ENCODE data around the gene MCHR1. TPM values are rescaled to one million over a fixed set of nuclear protein-coding genes. Genes with fewer than 3 reads are reported as not detected.

MCHR1 gene
- total and polyA plus RNA-seq, 2 of the 4 experiments (the other 2 are of a cell fraction) = 1.4 to 3.2 TPM

DNA sequence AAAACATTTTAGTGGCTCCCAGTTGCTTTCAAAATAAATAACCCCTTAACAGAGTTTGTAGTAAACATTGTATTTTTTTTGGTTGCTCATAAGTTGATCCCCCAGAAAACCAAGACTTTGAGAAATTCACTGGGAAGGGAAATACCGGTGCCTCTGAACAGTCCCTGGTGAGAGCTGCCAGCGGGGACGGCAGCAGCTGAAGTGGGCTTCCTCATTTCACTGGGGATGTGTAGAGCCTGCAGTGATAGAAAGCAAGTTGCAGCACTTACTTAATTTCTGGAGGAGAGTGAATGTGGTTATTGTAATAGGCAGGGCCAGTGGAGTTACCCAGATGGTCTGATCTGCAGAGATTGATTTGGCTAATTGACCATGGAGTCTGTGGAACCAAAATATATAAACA, 18.6 kb upstream of the MCHR1 start:
- Histone ChIP-seq H2BK15ac (ENCODE audit: low read depth, low read length) (no peak overlapping the region), H3K23ac (ENCODE audit: low read depth, low read length) (no peak overlapping the region), H3K9me3 (ENCODE audit: control insufficient read depth, insufficient read depth, low read length) (no peaks in the 10 kb centered on the region), H3K18ac (ENCODE audit: low read depth, low read length) (no peak overlapping the region), H3K27me3 (ENCODE audit: control insufficient read depth, insufficient read depth, low read length) (no peaks in the 10 kb centered on the region), H2BK20ac (ENCODE audit: low read depth, low read length) (no peak overlapping the region), H2AFZ (replicated peaks; ENCODE audit: low read length, poor library complexity) (no peak overlapping the region), H3K14ac (replicated peaks; ENCODE audit: low read depth, low read length) (no peak overlapping the region), H4K91ac (ENCODE audit: insufficient read depth, low read depth, low read length) (no peak overlapping the region), H3K27ac (ENCODE audit: insufficient read depth, low read length) (no peak overlapping the region), H3K4ac (ENCODE audit: low read depth, low read length) (no peak overlapping the region), H3K9me1 (ENCODE audit: insufficient read depth, low read length) (peaks cover 4% of the 10 kb centered on the region; the same call in 1 of the 2 replicates), H3K79me1 (ENCODE audit: low read depth in 1 of 2, low read length in 2 of 2) (no peaks in the 10 kb centered on the region), H4K20me1 (ENCODE audit: insufficient read depth, low read length) (no peaks in the 10 kb centered on the region), H3K9ac (ENCODE audit: low read depth, low read length) (no peak overlapping the region), H3K56ac (ENCODE audit: extremely low read depth, insufficient read depth, low read length) (no peak overlapping the region), H2BK120ac (ENCODE audit: low read depth, low read length) (no peak overlapping the region), H4K8ac (ENCODE audit: low read depth in 2 of 2, low read length in 2 of 2) (no peak overlapping the region), H2AK9ac (replicated peaks; ENCODE audit: low read depth, low read length, poor library complexity) (no peak overlapping the region), H3K4me1 (ENCODE audit: control insufficient read depth, insufficient read depth, low read length) (peaks cover 9% of the 10 kb centered on the region), H2AK5ac (ENCODE audit: low read depth, low read length) (no peak overlapping the region), H3K4me2 (ENCODE audit: low read depth, low read length) (no peak overlapping the region), H3K4me3 (ENCODE audit: insufficient read depth, low read depth, low read length) (no peak overlapping the region), H4K5ac (ENCODE audit: low read depth, low read length) (no peak overlapping the region), H2BK5ac (ENCODE audit: low read depth, low read length, poor library complexity, severe bottlenecking) (no peak overlapping the region), H3K36me3 (ENCODE audit: control insufficient read depth, insufficient read depth, low read length) (no peaks in the 10 kb centered on the region)
- ChIA-PET POLR2A (ENCODE audit: unreplicated experiment) (no interaction called here), CTCF (no interaction called here)
- in situ Hi-C loops (cut with MboI; ENCODE audit: low sequenced_read_pairs) (no loop called here), dilution Hi-C loops (cut with HindIII; ENCODE audit: low sequenced_read_pairs, unreplicated experiment) (no loop called here), intact Hi-C loops (cut with micrococcal nuclease) (no loop called here)
- no peak for DNase-seq
- 86% methylated on average over 2 of the region's 3 CpGs; no CpG with 5 or more reads in 1 of the 2 experiments for WGBS, 2 experiments (ENCODE audit: extremely low coverage in 2 of 2, insufficient read length in 1 of 2)
- TF ChIP-seq MAFK (IDR thresholded peaks at IDR 0.05; ENCODE audit: low read depth, low read length) = no peak
- no peak for TF ChIP-seq FOS (IDR thresholded peaks at IDR 0.05; ENCODE audit: low read depth, low read length)
- TF ChIP-seq SMC3 (IDR thresholded peaks at IDR 0.05; ENCODE audit: low read depth, low read length) = no peak
- TF ChIP-seq CTCF (conservative IDR thresholded peaks at IDR 0.05; ENCODE audit: low read depth, low read length) = no peak
- TF ChIP-seq RCOR1 (IDR thresholded peaks at IDR 0.05; ENCODE audit: insufficient replicate concordance, low read length) = no peak
- TF ChIP-seq POLR2A (IDR thresholded peaks at IDR 0.05; ENCODE audit: low read depth, low read length) = no peak
- no peak for TF ChIP-seq NFE2L2 (IDR thresholded peaks at IDR 0.05; ENCODE audit: low read depth, low read length)
- no peak for TF ChIP-seq MXI1 (IDR thresholded peaks at IDR 0.05; ENCODE audit: borderline replicate concordance, low read depth, low read length)
- TF ChIP-seq BHLHE40 (IDR thresholded peaks at IDR 0.05; ENCODE audit: low read depth, low read length) = no peak
- TF ChIP-seq ELK1 (IDR thresholded peaks at IDR 0.05; ENCODE audit: borderline replicate concordance, low read depth, low read length) = no peak
- TF ChIP-seq CEBPB (IDR thresholded peaks at IDR 0.05; ENCODE audit: low read depth, low read length) = no peak
- BruUV-seq (replicated peaks) = no TSS peak
- no peak for ATAC-seq (ENCODE audit: low read depth)
